Tibial nerve (tissue), 4 donors: ENCODE data around the gene ARSB. TPM values are rescaled to one million over a fixed set of nuclear protein-coding genes. Genes with fewer than 3 reads are reported as not detected.

Source experiments
- DNase-seq, 2 donors: peaks; one replicate each; pipeline ENCODE4 v3.0.0-alpha.2; 2019; ENCODE audit warnings: low spot score in 2 of 2
- H3K27ac ChIP-seq, 4 donors: fragments of 200-600 bp; sonication (generic) in 3 of 4; one replicate each; pipeline ENCODE4 v1.5.1; 2017 to 2019; ENCODE audit warnings: mild to moderate bottlenecking in 1 of 4
- H3K27me3 ChIP-seq, 2 donors: fragments of 200-600 bp; sonication (generic) in 1 of 2; one replicate each; pipeline versions ENCODE4 v1.5.1 to v1.6.0; 2017 to 2019
- H3K36me3 ChIP-seq, 3 donors: fragments of 200-600 bp; sonication (generic); one replicate each; pipeline ENCODE4 v1.5.1; 2018 to 2019
- H3K4me1 ChIP-seq, 4 donors: fragments of 200-600 bp; sonication (generic) in 3 of 4; one replicate each; pipeline ENCODE4 v1.5.1; 2017 to 2019
- H3K4me3 ChIP-seq, 4 donors: fragments of 200-600 bp; sonication (generic) in 3 of 4; one replicate each; pipeline ENCODE4 v1.5.1; 2017 to 2019; ENCODE audit warnings: mild to moderate bottlenecking in 1 of 4, moderate library complexity in 1 of 4
- H3K9me3 ChIP-seq, 4 donors: fragments of 200-600 bp; sonication (generic) in 3 of 4; one replicate each; pipeline ENCODE4 v1.5.1; 2017 to 2019
- EP300 ChIP-seq, 2 donors: sonication (generic); formaldehyde crosslinking; IDR thresholded peaks; one replicate each; pipeline ENCODE4 v1.6.1; 2017; ENCODE audit warnings: antibody characterized with exemption in 2 of 2, mild to moderate bottlenecking in 1 of 2
- POLR2A ChIP-seq, 2 donors: fragments of 450-650 bp; IDR thresholded peaks; one replicate each; pipeline ENCODE4 v1.6.1; 2017; ENCODE audit warnings: antibody characterized with exemption in 2 of 2, mild to moderate bottlenecking in 2 of 2, moderate library complexity in 2 of 2
- WGBS, 2 donors: methylation state at CpG; one replicate each; pipeline ENCODE4 v1.1.5; 2018; 5-methylcytosine and 5-hydroxymethylcytosine counted together
- total RNA-seq, 4 donors: library from RNA; depleted of rRNA; stranded (reverse); fragments of >200 nt; gene quantifications; one replicate each; pipeline ENCODE4 v1.1.0, GENCODE V29; 2016
- TF ChIP-seq, protein P1 (sequence below), 5 experiments: fragments of 200-600 bp in 3 of 5; fragments of 450-650 bp in 2 of 5; sonication (generic) in 3 of 5; IDR thresholded peaks; one replicate each; pipeline ENCODE4 v1.5.1; 2016 to 2019; ENCODE audit warnings: antibody characterized with exemption in 5 of 5, mild to moderate bottlenecking in 3 of 5, moderate library complexity in 2 of 5

ARSB gene
- total RNA-seq, 4 donors from 2014 or later, result 8.3 to 19.8 (median 15.5) TPM

DNA sequence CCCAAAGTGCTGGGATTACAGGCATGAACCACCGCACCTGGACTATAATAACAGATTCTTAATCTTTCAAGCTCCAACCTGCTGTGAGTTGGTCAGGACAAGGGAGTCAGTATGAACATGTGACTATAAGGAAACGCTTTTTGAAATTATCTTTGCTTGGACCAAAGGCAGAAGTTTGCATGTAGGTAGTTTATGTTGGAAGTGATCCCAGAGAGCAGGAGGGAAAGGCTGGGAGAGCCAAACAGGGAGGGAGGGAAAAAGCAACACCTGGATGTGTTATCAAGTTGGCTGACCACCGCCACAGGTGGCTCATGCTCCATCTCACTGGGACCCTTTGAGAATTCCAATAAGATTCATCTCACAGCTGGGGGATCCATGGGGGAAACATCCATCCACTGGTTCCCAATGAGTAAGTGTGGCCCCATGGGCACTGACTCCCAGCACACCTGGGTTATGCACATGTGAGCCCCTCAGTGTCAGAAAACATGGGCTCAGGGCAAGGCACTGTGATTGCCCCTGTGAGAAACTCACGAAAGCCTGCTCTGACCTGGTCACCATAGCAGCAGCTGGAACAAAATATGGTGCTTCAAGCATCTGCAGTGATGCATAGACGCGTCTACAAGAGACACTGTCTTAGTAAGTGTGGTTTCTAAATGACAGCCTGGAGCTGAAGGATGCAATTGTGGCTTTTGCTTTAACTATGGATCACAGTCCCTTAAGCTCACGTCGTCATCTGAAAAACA lies 62.1 kb downstream of the ARSB start:
- no peaks in the 10 kb centered on the region for H3K27me3 ChIP-seq
- H3K36me3 ChIP-seq, result no peaks in the 10 kb centered on the region
- 91 to 94% methylated on average over 8 of the region's 8 CpGs for WGBS, 2 donors
- DNase-seq, result no peak
- H3K9me3 ChIP-seq, result no peaks in the 10 kb centered on the region
- TF ChIP-seq, protein P1, sequence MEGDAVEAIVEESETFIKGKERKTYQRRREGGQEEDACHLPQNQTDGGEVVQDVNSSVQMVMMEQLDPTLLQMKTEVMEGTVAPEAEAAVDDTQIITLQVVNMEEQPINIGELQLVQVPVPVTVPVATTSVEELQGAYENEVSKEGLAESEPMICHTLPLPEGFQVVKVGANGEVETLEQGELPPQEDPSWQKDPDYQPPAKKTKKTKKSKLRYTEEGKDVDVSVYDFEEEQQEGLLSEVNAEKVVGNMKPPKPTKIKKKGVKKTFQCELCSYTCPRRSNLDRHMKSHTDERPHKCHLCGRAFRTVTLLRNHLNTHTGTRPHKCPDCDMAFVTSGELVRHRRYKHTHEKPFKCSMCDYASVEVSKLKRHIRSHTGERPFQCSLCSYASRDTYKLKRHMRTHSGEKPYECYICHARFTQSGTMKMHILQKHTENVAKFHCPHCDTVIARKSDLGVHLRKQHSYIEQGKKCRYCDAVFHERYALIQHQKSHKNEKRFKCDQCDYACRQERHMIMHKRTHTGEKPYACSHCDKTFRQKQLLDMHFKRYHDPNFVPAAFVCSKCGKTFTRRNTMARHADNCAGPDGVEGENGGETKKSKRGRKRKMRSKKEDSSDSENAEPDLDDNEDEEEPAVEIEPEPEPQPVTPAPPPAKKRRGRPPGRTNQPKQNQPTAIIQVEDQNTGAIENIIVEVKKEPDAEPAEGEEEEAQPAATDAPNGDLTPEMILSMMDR (IDR thresholded peaks at IDR 0.05), result no peak
- TF ChIP-seq POLR2A (IDR thresholded peaks at IDR 0.05) (no peak), EP300 (IDR thresholded peaks at IDR 0.05) (no peak)
- no peaks in the 10 kb centered on the region for H3K4me1 ChIP-seq
- H3K27ac ChIP-seq, result no peak overlapping the region
- no peak overlapping the region for H3K4me3 ChIP-seq

DNA sequence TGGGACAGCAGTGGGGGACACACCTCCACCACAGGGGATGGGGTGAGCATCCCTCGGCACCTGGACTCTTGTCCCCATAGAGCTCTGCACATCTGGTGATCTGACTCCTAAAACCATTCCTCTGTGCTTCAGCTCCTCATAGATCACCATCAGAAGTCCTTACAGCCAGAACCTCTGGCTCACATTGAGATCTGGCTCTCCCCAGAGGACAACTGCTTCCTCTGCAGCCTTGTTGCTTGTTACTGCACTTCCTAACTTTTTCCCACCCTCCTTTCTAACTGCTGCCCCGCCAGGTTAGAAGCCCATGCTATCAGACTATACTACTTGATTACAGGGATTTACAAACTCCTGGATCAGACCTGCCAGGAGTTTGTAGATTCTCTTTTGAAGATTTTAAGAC lies 64.5 kb downstream of the ARSB start:
- Histone ChIP-seq H3K9me3 (no peaks in the 10 kb centered on the region), H3K4me3 (no peak overlapping the region), H3K4me1 (no peaks in the 10 kb centered on the region), H3K36me3 (no peaks in the 10 kb centered on the region), H3K27me3 (no peaks in the 10 kb centered on the region), H3K27ac (no peak overlapping the region)
- no peak for DNase-seq
- 71 to 78% methylated on average over 2 of the region's 2 CpGs for WGBS, 2 donors
- TF ChIP-seq EP300 (IDR thresholded peaks at IDR 0.05), result no peak
- TF ChIP-seq, protein P1 (IDR thresholded peaks at IDR 0.05), result peak in 2 of 5 experiments; percentile 17 to 18

DNA sequence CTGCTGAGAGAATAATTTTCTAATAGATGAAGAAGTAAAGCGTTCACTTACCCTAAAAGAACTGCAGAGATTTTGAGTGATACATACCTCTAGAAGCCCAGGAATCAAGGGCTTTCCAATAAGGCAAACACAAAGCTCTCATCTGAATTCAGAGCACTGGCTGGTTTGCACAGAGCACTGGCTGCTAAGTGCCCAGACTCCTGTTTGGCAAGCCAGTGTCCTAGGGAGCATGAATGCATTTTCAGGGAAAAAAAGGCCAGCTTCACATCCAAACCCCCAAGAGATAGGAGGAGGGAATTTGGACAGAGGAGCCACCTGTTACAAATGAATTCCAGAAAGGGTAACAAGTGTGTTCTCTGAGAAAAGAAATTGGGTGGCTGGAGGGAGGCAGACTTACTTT lies 65.3 kb downstream of the ARSB start:
- no peak overlapping the region for H3K27ac ChIP-seq
- H3K27me3 ChIP-seq, result no peaks in the 10 kb centered on the region
- DNase-seq, result no peak
- H3K4me3 ChIP-seq, result no peak overlapping the region
- 90 to 95% methylated on average over 1 of the region's 1 CpG for WGBS, 2 donors
- no peaks in the 10 kb centered on the region for H3K4me1 ChIP-seq
- H3K9me3 ChIP-seq, result no peaks in the 10 kb centered on the region
- TF ChIP-seq EP300 (IDR thresholded peaks at IDR 0.05) (no peak), POLR2A (IDR thresholded peaks at IDR 0.05) (no peak)
- TF ChIP-seq, protein P1 (IDR thresholded peaks at IDR 0.05), result no peak
- no peaks in the 10 kb centered on the region for H3K36me3 ChIP-seq

DNA sequence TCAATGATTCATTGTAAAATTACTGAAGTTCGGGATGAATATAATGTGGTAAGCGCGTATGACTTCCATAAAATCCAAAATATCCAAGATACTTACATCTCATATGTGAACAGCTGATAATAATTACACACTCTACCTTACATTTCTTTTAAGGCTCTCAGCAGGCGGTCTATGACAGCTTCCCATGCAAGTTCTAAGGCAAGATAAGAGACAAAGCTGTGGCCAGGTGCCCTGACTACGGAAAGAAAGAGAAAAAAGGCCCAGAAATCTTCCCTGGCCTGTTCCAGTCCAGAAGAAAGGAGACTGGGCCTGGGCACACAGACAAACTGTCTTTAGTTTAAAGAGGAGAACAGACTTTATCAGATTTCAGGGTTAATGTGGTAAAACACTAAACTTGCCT lies 69.1 kb downstream of the ARSB start:
- Histone ChIP-seq H3K4me3 (no peak overlapping the region), H3K27me3 (no peaks in the 10 kb centered on the region), H3K4me1 (no peaks in the 10 kb centered on the region), H3K27ac (no peak overlapping the region), H3K36me3 (no peaks in the 10 kb centered on the region), H3K9me3 (no peaks in the 10 kb centered on the region)
- TF ChIP-seq EP300 (IDR thresholded peaks at IDR 0.05) (no peak), POLR2A (IDR thresholded peaks at IDR 0.05) (no peak)
- TF ChIP-seq, protein P1 (IDR thresholded peaks at IDR 0.05), result no peak
- no peak for DNase-seq
- WGBS, 2 donors, result 74 to 76% methylated on average over 5 of the region's 5 CpGs

DNA sequence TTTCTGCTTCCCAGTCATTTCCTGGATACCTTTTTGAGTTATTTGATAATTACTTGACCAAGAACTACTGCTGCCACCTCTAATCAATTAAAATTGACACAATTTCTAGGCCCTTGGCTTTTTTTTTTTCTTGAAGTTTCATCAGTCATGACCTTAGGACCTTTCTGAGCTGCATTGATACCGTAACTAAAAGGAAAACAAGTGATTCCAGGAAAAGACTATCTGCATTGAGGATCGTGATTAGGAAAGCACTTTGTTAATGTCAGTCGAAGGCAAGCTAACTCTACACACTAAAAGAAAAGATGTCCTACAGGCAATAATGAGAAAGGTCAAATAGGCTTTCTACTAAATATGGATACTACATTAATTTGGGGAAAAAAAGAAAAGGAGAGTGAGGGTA lies 69.9 kb downstream of the ARSB start:
- no peaks in the 10 kb centered on the region for H3K27me3 ChIP-seq
- no peak overlapping the region for H3K4me3 ChIP-seq
- TF ChIP-seq POLR2A (IDR thresholded peaks at IDR 0.05) (no peak), EP300 (IDR thresholded peaks at IDR 0.05) (no peak)
- TF ChIP-seq, protein P1 (IDR thresholded peaks at IDR 0.05), result no peak
- no peak overlapping the region for H3K27ac ChIP-seq
- WGBS, 2 donors, result 71 to 75% methylated on average over 3 of the region's 3 CpGs
- no peaks in the 10 kb centered on the region for H3K4me1 ChIP-seq
- H3K9me3 ChIP-seq, result no peaks in the 10 kb centered on the region
- H3K36me3 ChIP-seq, result no peaks in the 10 kb centered on the region
- DNase-seq, result no peak
